NCI-H2171 treated with DMSO at 0.1 percent for 48 hours (cell line): ENCODE results near the gene CSF2RB.

ENCODE experiments used
- DNase-seq: peaks from one replicate; lab custom pipeline; 2025; lab: John Stamatoyannopoulos, UW

CSF2RB gene

GRCh38 chr22:36891646-36892045, 21.8 kb upstream of the CSF2RB start:
- no peak for DNase-seq

DNA sequence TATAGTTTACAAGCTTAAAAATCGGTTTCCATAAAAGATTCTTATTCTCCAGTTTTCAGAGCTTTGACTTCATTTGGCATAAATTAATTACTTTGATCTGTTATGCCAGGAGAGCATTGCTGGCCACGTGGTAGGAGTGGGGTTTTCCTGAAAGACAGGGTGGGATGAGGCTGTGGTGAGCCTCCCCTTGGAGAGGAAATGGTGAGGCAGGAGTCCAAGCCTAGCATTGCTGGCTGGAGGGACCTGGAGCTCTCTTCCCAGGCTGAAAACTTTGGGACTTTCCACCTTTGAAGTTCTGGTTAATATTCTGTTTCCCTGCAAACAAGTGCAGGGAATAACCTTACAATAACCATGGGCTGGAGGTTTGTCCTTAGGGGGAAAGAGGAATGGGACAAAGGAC, 21.1 kb upstream of the CSF2RB start:
- DNase-seq, result no peak

- DNase-seq, result no peak
These were observed 20.2 kb upstream of the CSF2RB start for GRCh38 chr22:36893262-36893661.

DNA sequence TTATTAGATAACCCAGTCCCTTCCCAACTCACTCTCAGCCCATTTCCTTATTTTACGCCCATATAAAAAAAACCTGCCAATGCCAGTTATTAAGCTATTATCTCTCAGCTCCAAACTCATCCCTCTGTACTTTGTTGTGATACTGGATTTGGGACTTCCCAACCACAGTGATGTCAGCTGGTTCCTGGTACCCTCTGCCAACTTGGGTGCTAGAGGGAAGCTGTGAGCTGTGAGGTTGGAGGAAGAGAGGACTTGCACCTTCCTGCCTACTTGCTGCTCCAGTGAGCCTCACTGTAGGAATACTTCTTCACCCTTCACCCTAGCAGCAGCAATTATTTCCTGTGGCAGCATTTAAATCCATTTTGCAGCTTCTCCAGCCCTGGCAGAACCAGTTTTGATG, 19.2 kb upstream of the CSF2RB start:
- no peak for DNase-seq

GRCh38 chr22:36897611-36898010, 15.8 kb upstream of the CSF2RB start:
- DNase-seq, result no peak

GRCh38 chr22:36898690-36899089, 14.7 kb upstream of the CSF2RB start:
- DNase-seq, result no peak

GRCh38 chr22:36899498-36899897, 13.9 kb upstream of the CSF2RB start:
- DNase-seq, result no peak

DNA sequence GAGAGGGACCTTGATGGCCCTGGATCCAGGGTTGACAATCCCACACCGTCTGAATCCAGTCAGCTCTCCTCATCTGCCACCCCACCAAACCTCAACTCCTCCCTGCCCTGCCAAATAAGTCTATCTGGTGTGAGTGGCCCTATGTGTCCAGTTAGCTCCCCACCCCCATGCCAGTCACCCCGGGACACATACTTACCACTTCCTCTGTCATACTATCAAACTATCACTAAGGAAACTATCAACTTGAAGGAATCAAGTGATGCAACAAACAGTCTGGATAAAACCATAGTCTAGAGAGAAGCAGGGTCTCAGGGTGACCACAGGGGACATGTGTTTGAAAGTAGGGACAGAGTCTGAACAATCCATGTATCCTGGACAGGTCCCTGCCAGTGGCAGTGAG, 13.2 kb upstream of the CSF2RB start:
- DNase-seq, result no peak

DNA sequence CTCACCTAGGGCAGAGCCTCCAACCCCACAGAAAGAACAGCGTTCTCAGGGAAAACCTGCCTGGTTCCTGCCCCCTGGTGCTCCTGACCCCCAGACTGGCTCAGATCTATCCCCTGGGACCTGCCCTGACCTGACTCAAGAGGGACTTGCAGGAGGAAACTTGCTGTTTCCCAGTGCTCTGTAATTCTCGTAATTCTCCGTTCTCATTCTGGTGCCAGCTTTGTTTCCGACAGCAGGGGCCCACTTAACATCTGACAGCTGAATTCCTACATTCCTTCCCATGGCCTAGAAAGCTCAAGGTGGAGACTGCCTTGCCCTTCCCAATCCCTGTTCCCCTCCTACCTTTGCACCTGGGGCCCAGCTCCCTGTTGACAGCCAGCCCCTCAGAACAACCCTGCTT, 12.5 kb upstream of the CSF2RB start:
- DNase-seq, result no peak

DNA sequence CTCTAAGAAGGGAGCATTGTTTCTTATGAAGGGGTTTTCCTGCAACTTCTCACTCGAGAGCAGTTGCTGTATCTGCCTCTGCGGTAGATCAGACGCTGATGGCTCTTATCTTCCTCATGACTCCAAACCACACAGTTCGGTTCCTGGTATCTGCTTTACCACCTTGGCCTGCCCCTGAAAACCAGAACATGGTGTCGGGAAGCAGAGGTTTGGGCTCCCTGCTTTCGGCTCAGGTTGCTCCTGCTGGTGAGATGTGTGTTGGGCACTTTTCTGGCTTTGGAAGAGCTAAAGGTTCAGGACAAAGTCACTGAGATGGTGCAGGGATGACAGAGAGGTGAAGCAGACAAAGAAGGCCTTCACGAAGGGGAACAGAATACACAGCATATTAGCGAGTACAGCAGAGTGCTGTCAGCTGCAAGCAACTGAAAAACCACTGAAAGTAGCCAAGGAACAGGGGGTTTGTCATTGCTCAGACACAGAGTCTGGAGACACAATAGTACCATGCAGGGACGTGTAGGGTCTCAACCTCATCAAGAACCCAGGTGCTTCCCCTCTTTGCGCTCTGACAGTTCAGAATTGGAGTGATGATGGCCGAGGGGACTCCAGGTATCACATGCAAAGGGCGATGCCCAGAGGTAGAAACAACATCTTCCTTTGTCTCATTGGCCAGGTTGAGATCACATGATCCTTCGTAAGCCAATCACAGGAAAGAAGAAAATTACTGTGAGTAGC, 11.9 kb upstream of the CSF2RB start:
- no peak for DNase-seq

DNA sequence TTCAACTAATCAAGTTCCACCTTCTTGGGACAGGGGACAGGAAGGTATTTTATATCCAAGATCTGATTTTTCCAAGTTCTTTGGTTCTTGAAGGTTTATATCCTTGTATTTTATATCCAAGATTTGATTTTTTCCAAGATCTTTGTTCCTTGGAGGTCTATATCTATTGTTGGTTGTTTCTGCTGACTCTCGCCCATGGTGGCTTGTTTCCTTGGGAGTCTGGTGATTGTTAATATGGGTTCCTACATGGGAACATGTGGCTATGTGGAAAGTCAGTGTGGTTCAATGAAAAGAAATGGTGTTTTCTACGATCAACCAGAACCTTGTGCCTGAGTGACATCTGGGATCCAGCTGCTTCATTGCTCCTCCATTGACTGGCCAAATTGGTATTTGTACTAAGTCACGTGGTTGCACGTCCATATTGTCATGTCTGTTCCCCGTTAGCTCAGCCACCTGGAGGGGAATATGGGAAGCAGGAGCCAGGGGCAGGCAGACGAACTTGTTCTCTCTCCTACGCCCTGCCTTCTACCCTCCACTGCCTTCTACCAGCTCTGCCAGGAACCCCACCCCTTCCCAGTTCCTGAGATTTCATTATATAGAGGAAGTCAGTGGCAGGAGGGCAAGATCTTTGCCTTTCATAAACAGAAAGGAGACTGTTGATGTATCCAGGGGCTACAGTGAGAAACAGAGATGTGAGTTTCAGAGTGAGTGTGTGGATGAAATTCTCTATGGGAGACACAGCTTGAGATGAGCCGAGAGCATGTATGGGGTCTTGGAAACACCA, 11.1 kb upstream of the CSF2RB start:
- peak; percentile 42 for DNase-seq

DNA sequence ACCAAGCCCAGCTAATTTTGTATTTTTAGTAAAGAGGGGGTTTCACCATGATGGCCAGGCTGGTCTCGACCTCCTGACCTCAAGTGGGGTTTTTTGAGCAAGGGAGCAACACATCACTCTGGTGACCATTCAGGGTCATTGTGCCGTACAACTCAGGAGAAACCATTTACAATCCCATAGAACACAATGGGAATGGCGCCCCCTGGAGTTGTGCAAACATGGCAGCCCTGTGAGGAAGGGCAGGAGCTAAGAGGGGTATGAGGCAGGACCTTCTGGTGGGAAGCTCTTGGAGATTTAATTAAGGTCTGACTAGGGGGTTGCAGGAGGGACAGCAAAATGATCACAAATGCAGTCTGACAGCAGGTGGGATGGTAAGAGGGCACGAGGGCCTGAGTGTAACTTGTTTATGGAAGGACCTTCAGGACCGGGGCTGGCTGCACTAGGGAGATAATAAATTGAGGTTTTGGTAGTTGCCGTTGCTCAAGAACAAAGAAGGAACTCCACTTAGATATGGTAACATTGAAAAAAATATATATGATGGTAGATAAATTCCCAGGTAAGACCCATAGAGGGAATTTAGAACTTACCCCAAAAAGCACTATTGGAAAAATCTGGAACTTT, 9.1 kb upstream of the CSF2RB start:
- DNase-seq, result no peak

GRCh38 chr22:36907253-36908195, 5.9 kb upstream of the CSF2RB start:
- DNase-seq, result no peak

GRCh38 chr22:36910461-36910860, 3.0 kb upstream of the CSF2RB start:
- no peak for DNase-seq

- DNase-seq, result no peak
These were observed 1.4 kb upstream of the CSF2RB start for GRCh38 chr22:36911887-36912661.

DNA sequence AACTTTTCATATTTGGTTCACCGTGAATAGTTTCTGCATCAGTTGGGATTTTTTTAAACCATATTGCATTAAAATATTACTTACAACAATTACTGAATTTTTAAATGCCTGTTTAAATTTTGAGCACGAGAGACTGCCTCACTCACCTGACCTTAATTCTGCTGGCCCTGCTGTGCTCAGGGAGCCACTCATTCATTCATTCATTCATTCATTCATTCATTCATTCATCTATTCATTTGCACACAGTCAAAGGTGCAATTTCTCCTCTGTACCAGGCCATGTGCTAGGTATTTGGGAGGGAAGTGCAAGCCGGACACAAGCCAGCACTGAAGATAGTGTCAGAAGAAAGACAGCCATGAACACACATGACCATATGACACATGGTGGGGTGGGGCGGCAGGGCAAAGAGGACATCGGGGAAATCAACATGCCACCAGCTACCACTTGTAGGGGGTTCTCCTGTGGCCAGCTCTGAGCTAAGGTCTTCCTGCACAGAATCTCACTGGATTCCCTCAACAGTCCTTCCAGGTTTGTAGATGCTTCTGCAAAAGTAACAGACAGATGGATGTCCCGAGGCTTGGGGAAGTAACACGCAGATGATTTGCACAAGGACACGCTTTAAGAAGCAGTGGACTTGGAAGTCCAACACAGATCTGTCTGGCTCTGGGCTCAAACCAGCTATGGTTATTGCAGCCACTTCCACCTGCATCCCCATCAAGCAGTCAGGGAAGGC, 568 bp upstream of the CSF2RB start:
- no peak for DNase-seq

GRCh38 chr22:36914390-36914752, 943 bp downstream of the CSF2RB start:
- no peak for DNase-seq

GRCh38 chr22:36916034-36916433, 2.6 kb downstream of the CSF2RB start:
- no peak for DNase-seq

DNA sequence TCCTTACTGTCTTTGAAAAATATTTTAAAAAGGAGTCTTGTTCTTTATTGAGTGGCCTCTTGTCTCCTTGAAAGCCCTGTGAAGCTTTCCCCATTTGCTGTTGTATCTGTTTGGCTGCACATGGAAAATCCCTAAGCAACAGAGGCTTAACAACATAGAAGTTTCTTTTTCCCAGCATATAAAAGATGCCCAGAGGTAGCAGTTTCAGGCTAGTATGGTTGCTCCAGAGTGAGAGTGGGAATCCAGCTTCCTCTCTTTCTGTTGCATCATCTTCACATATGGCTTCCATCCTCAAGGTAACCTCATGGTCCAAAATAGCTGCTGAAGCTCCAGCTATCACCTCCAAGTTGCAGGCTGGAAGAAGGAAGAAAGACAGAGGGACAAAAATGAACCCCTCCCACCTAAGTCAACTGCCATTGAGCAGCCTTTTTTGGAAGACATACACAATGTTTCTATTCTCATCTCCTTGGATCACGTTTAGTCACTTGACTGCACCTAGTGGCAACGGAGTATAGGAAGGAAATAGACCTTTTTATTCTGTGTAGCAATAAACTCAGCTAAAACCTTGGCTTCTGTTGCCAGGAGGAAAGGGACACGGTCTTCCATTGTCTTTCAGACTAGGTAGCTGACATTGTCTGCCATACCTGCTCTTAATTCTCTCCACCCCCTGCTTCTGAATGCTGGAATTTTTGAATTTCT, 5.3 kb downstream of the CSF2RB start:
- no peak for DNase-seq
